Measurements from ENCODE around the gene TGFBR3L. TPM values are rescaled to one million over a fixed set of nuclear protein-coding genes. Genes with fewer than 3 reads are reported as not detected.

TGFBR3L gene
- total and polyA plus RNA-seq, 5 donors from 2014 or later, result 1.1 TPM; not detected in 4

DNA sequence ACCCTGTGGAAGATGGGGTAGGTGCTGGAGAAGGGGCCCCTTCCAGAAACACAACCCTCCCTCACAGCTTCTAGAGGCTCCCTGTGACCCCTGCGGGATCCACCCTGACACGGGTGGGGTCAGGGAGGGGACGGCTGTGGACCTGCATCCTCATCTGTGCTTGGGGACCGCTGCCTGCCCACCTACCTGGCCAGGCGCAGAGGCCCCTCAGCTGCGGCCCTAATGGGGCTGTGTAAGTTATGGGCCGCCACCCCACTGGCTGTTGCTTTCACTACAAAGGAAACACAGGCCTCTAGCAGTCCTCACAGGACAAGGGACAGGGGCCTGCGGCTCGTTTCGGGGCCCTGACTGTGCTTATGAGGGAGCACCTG lies 18.3 kb downstream of the TGFBR3L start:
- Mint-ChIP-seq H3K4me3 (no peak overlapping the region), H3K36me3 (peaks cover 3% of the 10 kb centered on the region), H3K9me3 (no peaks in the 10 kb centered on the region), H3K27ac (no peak overlapping the region), H3K4me1 (peaks cover 0 to 8% (median 2%) of the 10 kb centered on the region in 4 donors), H3K27me3 (no peaks in the 10 kb centered on the region)
- peaks cover 48% of the 10 kb centered on the region for H3K36me3 ChIP-seq (ENCODE audit: control insufficient read depth, insufficient read depth, low read length)
- no peak for DNase-seq
- ATAC-seq (ENCODE audit: low read depth in 2 of 2), result no peak
- H3K4me3 ChIP-seq (ENCODE audit: low read depth, low read length), result no peak overlapping the region
- H3K27ac ChIP-seq (ENCODE audit: insufficient read depth, low read length, poor library complexity, severe bottlenecking), result no peak overlapping the region
- H3K4me1 ChIP-seq (ENCODE audit: control insufficient read depth, insufficient read depth, low read length, poor library complexity, severe bottlenecking), result no peaks in the 10 kb centered on the region
- H3K27me3 ChIP-seq (ENCODE audit: control insufficient read depth, insufficient read depth, low read length), result no peaks in the 10 kb centered on the region
- no peaks in the 10 kb centered on the region for H3K9me3 ChIP-seq (ENCODE audit: control insufficient read depth in 2 of 2, low read length in 2 of 2)

- Mint-ChIP-seq H3K27ac (no peak overlapping the region), H3K9me3 (no peaks in the 10 kb centered on the region), H3K36me3 (peaks cover 3% of the 10 kb centered on the region), H3K27me3 (no peaks in the 10 kb centered on the region), H3K4me3 (no peak overlapping the region), H3K4me1 (peaks cover 0 to 8% (median under 1%) of the 10 kb centered on the region in 4 donors)
- ATAC-seq (ENCODE audit: low read depth in 2 of 2) (no peak), DNase-seq (no peak)
- Histone ChIP-seq H3K4me1 (ENCODE audit: control insufficient read depth, insufficient read depth, low read length, poor library complexity, severe bottlenecking) (no peaks in the 10 kb centered on the region), H3K4me3 (ENCODE audit: low read depth, low read length) (no peak overlapping the region), H3K27me3 (ENCODE audit: control insufficient read depth, insufficient read depth, low read length) (no peaks in the 10 kb centered on the region), H3K9me3 (ENCODE audit: control insufficient read depth in 2 of 2, low read length in 2 of 2) (no peaks in the 10 kb centered on the region), H3K27ac (ENCODE audit: insufficient read depth, low read length, poor library complexity, severe bottlenecking) (no peak overlapping the region), H3K36me3 (ENCODE audit: control insufficient read depth, insufficient read depth, low read length) (peaks cover 51% of the 10 kb centered on the region)
These were observed 18.8 kb downstream of the TGFBR3L start for GRCh38 chr19:7933411-7933810.

DNA sequence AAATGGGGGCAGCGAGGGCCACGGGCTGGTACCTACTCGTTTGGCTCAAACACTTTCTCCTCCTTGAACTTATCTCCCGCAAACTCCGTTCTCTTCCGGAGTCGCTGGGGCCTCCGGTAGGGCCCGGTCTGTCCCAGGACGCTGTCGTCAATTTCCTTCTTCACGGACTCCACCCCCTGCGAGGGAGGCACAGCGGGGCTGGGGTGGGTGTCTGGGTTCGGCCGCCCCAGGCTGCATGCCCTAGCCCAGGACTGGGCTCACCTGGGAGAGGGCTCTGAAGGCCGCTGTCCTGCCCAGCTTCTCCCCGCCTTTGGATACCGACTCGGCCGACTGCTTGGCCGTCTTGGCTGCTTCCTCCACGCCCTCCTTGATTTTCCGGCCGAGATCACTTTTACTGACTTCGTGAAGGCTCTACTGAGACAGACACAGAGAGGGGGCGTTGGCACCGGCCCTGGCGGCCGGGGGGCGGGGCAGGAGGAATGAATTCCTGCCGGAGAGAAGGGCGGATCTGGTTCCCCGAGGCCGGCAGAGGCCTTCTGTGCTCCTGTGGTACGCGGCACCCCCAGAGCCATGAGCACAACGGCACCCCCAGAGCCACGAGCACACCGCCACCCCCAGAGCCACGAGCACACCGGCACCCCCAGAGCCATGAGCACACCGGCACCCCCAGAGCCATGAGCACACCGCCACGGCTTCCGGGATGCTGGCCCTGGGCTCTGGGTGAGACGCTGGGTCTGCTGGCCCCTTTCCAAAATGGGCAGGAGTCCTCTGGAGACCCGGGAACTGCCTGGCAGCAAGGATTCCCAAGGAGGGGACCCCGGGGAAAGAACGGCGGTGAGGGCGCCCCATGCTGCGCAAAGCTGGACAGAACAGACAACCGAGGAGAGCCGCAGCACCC lies 19.4 kb downstream of the TGFBR3L start:
- H3K4me3 Mint-ChIP-seq, result no peak overlapping the region
- H3K36me3 ChIP-seq (ENCODE audit: control insufficient read depth, insufficient read depth, low read length), result peaks cover 51% of the 10 kb centered on the region
- no peaks in the 10 kb centered on the region for H3K9me3 Mint-ChIP-seq
- H3K36me3 Mint-ChIP-seq, result peaks cover 3% of the 10 kb centered on the region
- no peak overlapping the region for H3K27ac ChIP-seq (ENCODE audit: insufficient read depth, low read length, poor library complexity, severe bottlenecking)
- no peak overlapping the region for H3K4me3 ChIP-seq (ENCODE audit: low read depth, low read length)
- no peak for ATAC-seq (ENCODE audit: low read depth in 2 of 2)
- H3K27ac Mint-ChIP-seq, result no peak overlapping the region
- H3K9me3 ChIP-seq (ENCODE audit: control insufficient read depth in 2 of 2, low read length in 2 of 2), result no peaks in the 10 kb centered on the region
- no peaks in the 10 kb centered on the region for H3K27me3 Mint-ChIP-seq
- H3K4me1 Mint-ChIP-seq, result peaks cover 0 to 10% (median 4%) of the 10 kb centered on the region in 4 donors
- no peaks in the 10 kb centered on the region for H3K27me3 ChIP-seq (ENCODE audit: control insufficient read depth, insufficient read depth, low read length)
- no peak for DNase-seq
- H3K4me1 ChIP-seq (ENCODE audit: control insufficient read depth, insufficient read depth, low read length, poor library complexity, severe bottlenecking), result no peaks in the 10 kb centered on the region

DNA sequence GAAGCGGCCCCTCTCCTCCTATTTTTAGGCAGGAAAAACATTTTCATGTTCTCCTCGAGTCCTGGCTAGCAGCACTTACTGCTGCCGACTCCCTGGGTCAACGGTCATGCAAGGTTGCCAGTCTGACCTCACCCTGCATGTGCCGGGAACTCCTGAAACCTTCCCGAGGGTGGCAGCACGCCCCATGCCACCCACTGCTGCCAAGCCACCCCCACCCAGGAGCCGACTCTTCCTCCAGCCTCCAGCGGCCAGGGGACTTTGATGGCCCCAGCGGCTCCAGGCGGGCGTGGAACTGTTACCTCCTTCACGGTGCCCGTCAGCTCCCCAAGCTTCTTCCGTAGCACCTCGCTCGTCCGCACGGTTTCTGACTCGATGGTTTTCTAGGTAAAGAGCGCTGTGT lies 20.1 kb downstream of the TGFBR3L start:
- no peaks in the 10 kb centered on the region for H3K27me3 Mint-ChIP-seq
- H3K27me3 ChIP-seq (ENCODE audit: control insufficient read depth, insufficient read depth, low read length), result no peaks in the 10 kb centered on the region
- H3K36me3 ChIP-seq (ENCODE audit: control insufficient read depth, insufficient read depth, low read length), result peaks cover 53% of the 10 kb centered on the region
- no peak overlapping the region for H3K27ac Mint-ChIP-seq
- H3K4me1 Mint-ChIP-seq, result peaks cover 0 to 4% (median 4%) of the 10 kb centered on the region in 4 donors
- no peaks in the 10 kb centered on the region for H3K9me3 ChIP-seq (ENCODE audit: control insufficient read depth in 2 of 2, low read length in 2 of 2)
- peak overlapping the region in 1 of 4 donors; percentile 47 for H3K4me3 Mint-ChIP-seq
- H3K36me3 Mint-ChIP-seq, result peaks cover 3% of the 10 kb centered on the region
- no peak for ATAC-seq (ENCODE audit: low read depth in 2 of 2)
- no peak overlapping the region for H3K27ac ChIP-seq (ENCODE audit: insufficient read depth, low read length, poor library complexity, severe bottlenecking)
- H3K9me3 Mint-ChIP-seq, result no peaks in the 10 kb centered on the region
- DNase-seq, result no peak
- no peaks in the 10 kb centered on the region for H3K4me1 ChIP-seq (ENCODE audit: control insufficient read depth, insufficient read depth, low read length, poor library complexity, severe bottlenecking)
- H3K4me3 ChIP-seq (ENCODE audit: low read depth, low read length), result no peak overlapping the region

- H3K27ac Mint-ChIP-seq, result no peak overlapping the region
- H3K4me1 Mint-ChIP-seq, result peaks cover 4 to 49% (median 24%) of the 10 kb centered on the region in 4 donors
- H3K36me3 Mint-ChIP-seq, result peaks cover 5% of the 10 kb centered on the region
- no peak overlapping the region for H3K27ac ChIP-seq (ENCODE audit: insufficient read depth, low read length, poor library complexity, severe bottlenecking)
- H3K4me1 ChIP-seq (ENCODE audit: control insufficient read depth, insufficient read depth, low read length, poor library complexity, severe bottlenecking), result peaks cover 18% of the 10 kb centered on the region
- DNase-seq (no peak), ATAC-seq (ENCODE audit: low read depth in 2 of 2) (no peak)
- H3K36me3 ChIP-seq (ENCODE audit: control insufficient read depth, insufficient read depth, low read length), result peaks cover 23% of the 10 kb centered on the region
- H3K27me3 ChIP-seq (ENCODE audit: control insufficient read depth, insufficient read depth, low read length), result no peaks in the 10 kb centered on the region
- H3K9me3 Mint-ChIP-seq, result no peaks in the 10 kb centered on the region
- no peak overlapping the region for H3K4me3 ChIP-seq (ENCODE audit: low read depth, low read length)
- H3K9me3 ChIP-seq (ENCODE audit: control insufficient read depth in 2 of 2, low read length in 2 of 2), result no peaks in the 10 kb centered on the region
- H3K4me3 Mint-ChIP-seq, result peak overlapping the region in 3 of 4 donors; percentile 36 to 85 (median 47)
- peaks cover 4% of the 10 kb centered on the region for H3K27me3 Mint-ChIP-seq
These were observed 26.2 kb downstream of the TGFBR3L start for GRCh38 chr19:7940841-7941240.

- Mint-ChIP-seq H3K4me1 (peaks cover 4 to 49% (median 24%) of the 10 kb centered on the region in 4 donors), H3K27me3 (peaks cover 4% of the 10 kb centered on the region), H3K27ac (peak overlapping the region in 1 of 3 donors; percentile 46), H3K4me3 (peak overlapping the region; percentile 76 to 96 (median 88)), H3K9me3 (no peaks in the 10 kb centered on the region), H3K36me3 (peaks cover 5% of the 10 kb centered on the region)
- no peaks in the 10 kb centered on the region for H3K9me3 ChIP-seq (ENCODE audit: control insufficient read depth in 2 of 2, low read length in 2 of 2)
- H3K27ac ChIP-seq (ENCODE audit: insufficient read depth, low read length, poor library complexity, severe bottlenecking), result peak overlapping the region; percentile 96
- H3K4me1 ChIP-seq (ENCODE audit: control insufficient read depth, insufficient read depth, low read length, poor library complexity, severe bottlenecking), result peaks cover 18% of the 10 kb centered on the region
- no peaks in the 10 kb centered on the region for H3K27me3 ChIP-seq (ENCODE audit: control insufficient read depth, insufficient read depth, low read length)
- no peak for DNase-seq
- ATAC-seq (ENCODE audit: low read depth in 2 of 2), result no peak
- H3K4me3 ChIP-seq (ENCODE audit: low read depth, low read length), result peak overlapping the region; percentile 78
- H3K36me3 ChIP-seq (ENCODE audit: control insufficient read depth, insufficient read depth, low read length), result peaks cover 22% of the 10 kb centered on the region
These were observed 27.4 kb downstream of the TGFBR3L start for GRCh38 chr19:7941895-7942596.

GRCh38 chr19:7942981-7943443 lies 28.4 kb downstream of the TGFBR3L start:
- ATAC-seq (ENCODE audit: low read depth in 2 of 2) (no peak), DNase-seq (no peak)
- Histone ChIP-seq H3K4me1 (ENCODE audit: control insufficient read depth, insufficient read depth, low read length, poor library complexity, severe bottlenecking) (peaks cover 18% of the 10 kb centered on the region), H3K4me3 (ENCODE audit: low read depth, low read length) (peak overlapping the region; percentile 78), H3K36me3 (ENCODE audit: control insufficient read depth, insufficient read depth, low read length) (peaks cover 14% of the 10 kb centered on the region), H3K27ac (ENCODE audit: insufficient read depth, low read length, poor library complexity, severe bottlenecking) (peak overlapping the region; percentile 96), H3K9me3 (ENCODE audit: control insufficient read depth in 2 of 2, low read length in 2 of 2) (no peaks in the 10 kb centered on the region), H3K27me3 (ENCODE audit: control insufficient read depth, insufficient read depth, low read length) (no peaks in the 10 kb centered on the region)
- H3K4me1 Mint-ChIP-seq, result peaks cover 4 to 49% (median 24%) of the 10 kb centered on the region in 4 donors
- peak overlapping the region; percentile 85 to 96 (median 93) for H3K4me3 Mint-ChIP-seq
- no peaks in the 10 kb centered on the region for H3K9me3 Mint-ChIP-seq
- peaks cover 4% of the 10 kb centered on the region for H3K27me3 Mint-ChIP-seq
- H3K27ac Mint-ChIP-seq, result peak overlapping the region; percentile 97 to 98 (median 98)
- H3K36me3 Mint-ChIP-seq, result peaks cover 5% of the 10 kb centered on the region

Measured in CD4-positive, CD25-positive, alpha-beta regulatory T cell (primary cell).